Mesothelial cell of epicardium (in vitro differentiated cells): ENCODE measurements around the gene GRAMD1B. TPM values are rescaled to one million over a fixed set of nuclear protein-coding genes. Genes with fewer than 3 reads are reported as not detected.

Experiments
- DNase-seq, 2 experiments: peaks; one replicate each; pipeline ENCODE4 v3.0.0; 2021; ENCODE audit warnings: low spot score in 2 of 2; ENCODE audit not compliant: unreplicated experiment in 2 of 2
- H3K27ac Mint-ChIP-seq: 2 replicates; pipeline ENCODE4 v1.8.0; 2021; ENCODE audit warnings: mixed read lengths
- H3K27me3 Mint-ChIP-seq: 2 replicates; pipeline ENCODE4 v1.8.0; 2021; ENCODE audit warnings: low read depth, mixed read lengths
- H3K36me3 Mint-ChIP-seq: 2 replicates; pipeline ENCODE4 v1.8.0; 2021; ENCODE audit warnings: mixed read lengths
- H3K4me1 Mint-ChIP-seq: 2 replicates; pipeline ENCODE4 v1.8.0; 2021; ENCODE audit warnings: mixed read lengths
- H3K4me3 Mint-ChIP-seq: 2 replicates; pipeline ENCODE4 v1.8.0; 2021; ENCODE audit warnings: mild to moderate bottlenecking, moderate library complexity, mixed read lengths
- H3K9me3 Mint-ChIP-seq: 2 replicates; pipeline ENCODE4 v1.8.0; 2021; ENCODE audit warnings: mixed read lengths
- CTCF ChIP-seq: fragments of 200-600 bp; sonication (generic); IDR thresholded peaks from one replicate; pipeline ENCODE4 v1.5.0; 2021; ENCODE audit warnings: antibody characterized with exemption; ENCODE audit not compliant: unreplicated experiment
- total RNA-seq: library from RNA; stranded (reverse); gene quantifications from 3 replicates; pipeline ENCODE4 v1.2.1, GENCODE V29; 2021

Gene GRAMD1B
- total RNA-seq, 1 donor from 2014 or later: 8.4 TPM

GRCh38 chr11:123484448-123484847 is 54.4 kb downstream of the GRAMD1B start:
- Mint-ChIP-seq H3K9me3 (no peaks in the 10 kb centered on the region), H3K4me3 (no peak overlapping the region)
- DNase-seq: no peak

GRCh38 chr11:123487157-123487744 is 57.2 kb downstream of the GRAMD1B start:
- Mint-ChIP-seq H3K4me3 (no peak overlapping the region), H3K36me3 (no peaks in the 10 kb centered on the region), H3K4me1 (no peaks in the 10 kb centered on the region), H3K9me3 (no peaks in the 10 kb centered on the region), H3K27me3 (no peaks in the 10 kb centered on the region), H3K27ac (no peak overlapping the region)
- DNase-seq: no peak
- TF ChIP-seq CTCF: no peak

More at GRCh38 chr11:123484448-123484847, 54.4 kb downstream of the GRAMD1B start:
- no peaks in the 10 kb centered on the region for H3K36me3 Mint-ChIP-seq
- no peak for TF ChIP-seq CTCF
- no peaks in the 10 kb centered on the region for H3K27me3 Mint-ChIP-seq
- no peak overlapping the region for H3K27ac Mint-ChIP-seq
- no peaks in the 10 kb centered on the region for H3K4me1 Mint-ChIP-seq

- no peak for TF ChIP-seq CTCF
- no peak for DNase-seq
- H3K27ac Mint-ChIP-seq: no peak overlapping the region
- peaks cover 8% of the 10 kb centered on the region for H3K4me1 Mint-ChIP-seq
- H3K4me3 Mint-ChIP-seq: no peak overlapping the region
- no peaks in the 10 kb centered on the region for H3K36me3 Mint-ChIP-seq
- no peaks in the 10 kb centered on the region for H3K9me3 Mint-ChIP-seq
- no peaks in the 10 kb centered on the region for H3K27me3 Mint-ChIP-seq
Measured at GRCh38 chr11:123490527-123490926, 60.5 kb downstream of the GRAMD1B start.

- Mint-ChIP-seq H3K9me3 (no peaks in the 10 kb centered on the region), H3K27me3 (no peaks in the 10 kb centered on the region), H3K36me3 (no peaks in the 10 kb centered on the region), H3K27ac (no peak overlapping the region), H3K4me3 (no peak overlapping the region), H3K4me1 (peaks cover 8% of the 10 kb centered on the region)
- TF ChIP-seq CTCF: no peak
- DNase-seq: no peak
Measured at GRCh38 chr11:123491241-123491640, 61.2 kb downstream of the GRAMD1B start.

- Mint-ChIP-seq H3K27me3 (no peaks in the 10 kb centered on the region), H3K9me3 (no peaks in the 10 kb centered on the region), H3K36me3 (no peaks in the 10 kb centered on the region), H3K4me3 (no peak overlapping the region), H3K27ac (no peak overlapping the region), H3K4me1 (peaks cover 8% of the 10 kb centered on the region)
- no peak for TF ChIP-seq CTCF
- no peak for DNase-seq
Measured at GRCh38 chr11:123493349-123494063, 63.4 kb downstream of the GRAMD1B start.
